A549 (cell line): ENCODE results near the gene CCDC78.

Source experiments
- MAX ChIP-seq: IDR thresholded peaks from 2 replicates; pipeline ENCODE4 v1.6.1; 2012
- RFX5 ChIP-seq: fragments of 450-650 bp; IDR thresholded peaks from 2 replicates; pipeline ENCODE4 v1.7.1; 2014; ENCODE audit warnings: antibody characterized with exemption, mild to moderate bottlenecking, moderate library complexity

- TF ChIP-seq RFX5, result no peak
- no peak for TF ChIP-seq MAX
These were observed 2.9 kb upstream of the CCDC78 start for GRCh38 chr16:728890-729744.
